K562 (cell line): Measurements from ENCODE around the gene GPD1L. TPM values are rescaled to one million over a fixed set of nuclear protein-coding genes. Genes with fewer than 3 reads are reported as not detected.

Experiments
- ATAC-seq: fragments of 200-7000 bp; cut with Tn5 transposase; 3 replicates; pipeline ENCODE4 v1.9.1; 2020; ENCODE audit warnings: moderate library complexity
- BruUV-seq: library from RNA; stranded (reverse); fragments of 400-500 nt; replicated peaks from 2 replicates; lab custom pipeline; 2021; lab: Mats Ljungman, UMichigan
- CTCF ChIA-PET: fragments of 300-600 bp; formaldehyde crosslinking; extraction: SDS; loops from one replicate; lab custom pipeline; 2021; ENCODE audit warnings: low intra/inter-chr PET ratio; lab: Yijun Ruan, JAX
- POLR2A ChIA-PET: fragments of 300-600, 350-650 bp; sonication (Branson Sonifier 250); formaldehyde crosslinking; extraction: SDS; loops from one replicate; lab custom pipeline; 2021; ENCODE audit warnings: antibody characterized with exemption, inconsistent platforms; lab: Yijun Ruan, JAX
- DNase-seq, 4 experiments: peaks; one replicate each; pipeline versions ENCODE4 v3.0.0 to v3.0.0-alpha.2; 2011 to 2018; ENCODE audit warnings: low spot score in 3 of 4, mixed read lengths in 3 of 4; ENCODE audit errors: extremely low read depth in 1 of 4
- FAIRE-seq: peaks from 2 replicates; lab custom pipeline; 2011; peaks lifted over from hg19 to GRCh38; lab: Jason Lieb, UNC
- H2AFZ ChIP-seq: 2 replicates; pipeline ENCODE4 v1.6.0; 2011; ENCODE audit warnings: low read depth, low read length, control low read depth, inconsistent platforms
- H3K27ac ChIP-seq: fragments of 200-600 bp; 3 replicates; pipeline ENCODE4 v1.8.0; 2011; ENCODE audit warnings: low read depth, mild to moderate bottlenecking, control low read depth, inconsistent platforms, low read length, moderate library complexity, mixed read lengths; ENCODE audit errors: extremely low read depth
- H3K27me3 ChIP-seq, 2 experiments: fragments of 300-600 bp in 1 of 2; 2 replicates in 1 of 2; 3 replicates in 1 of 2; pipeline versions ENCODE4 v1.6.0 to v1.8.0; 2011; ENCODE audit warnings: inconsistent platforms in 2 of 2, low read length in 2 of 2, mild to moderate bottlenecking in 1 of 2, mixed read lengths in 1 of 2, moderate library complexity in 1 of 2; ENCODE audit not compliant: control insufficient read depth in 2 of 2, insufficient read depth in 2 of 2
- H3K36me3 ChIP-seq: fragments of 300-600 bp; 3 replicates; pipeline ENCODE4 v1.8.0; 2011; ENCODE audit warnings: mild to moderate bottlenecking, low read length, inconsistent platforms; ENCODE audit not compliant: control insufficient read depth, insufficient read depth
- H3K4me1 ChIP-seq, 2 experiments: fragments of 200-600 bp in 1 of 2; replicated peaks in 1 of 2; 2 replicates in 1 of 2; 3 replicates in 1 of 2; pipeline versions ENCODE4 v1.5.1 to v1.8.0; 2011; ENCODE audit warnings: inconsistent platforms in 2 of 2, low read length in 2 of 2, mild to moderate bottlenecking in 1 of 2, mixed read lengths in 1 of 2, moderate library complexity in 1 of 2; ENCODE audit not compliant: control insufficient read depth in 2 of 2, insufficient read depth in 2 of 2
- H3K4me2 ChIP-seq: 2 replicates; pipeline ENCODE4 v1.6.1; 2011; ENCODE audit warnings: low read length, control low read depth, inconsistent platforms, mixed read lengths; ENCODE audit not compliant: insufficient read depth
- H3K4me3 ChIP-seq: fragments of 200-600 bp; sonication (generic), shearing (Covaris generic); 2 replicates; pipeline ENCODE4 v1.5.1; 2016; ENCODE audit warnings: control low read depth, inconsistent platforms
- H3K79me2 ChIP-seq: fragments of 200-600 bp; 3 replicates; pipeline ENCODE4 v1.8.0; 2011; ENCODE audit warnings: low read length, inconsistent platforms; ENCODE audit not compliant: control insufficient read depth, insufficient read depth
- H3K9ac ChIP-seq, 2 experiments: 2 replicates each; pipeline versions ENCODE4 v1.6.0 to v1.6.1; 2011; ENCODE audit warnings: low read depth in 2 of 2, low read length in 2 of 2, control low read depth in 1 of 2, inconsistent platforms in 1 of 2, mild to moderate bottlenecking in 1 of 2, mixed read lengths in 1 of 2; ENCODE audit not compliant: insufficient read depth in 1 of 2
- H3K9me1 ChIP-seq: one replicate; pipeline ENCODE4 v1.6.0; 2011; ENCODE audit warnings: inconsistent platforms, mild to moderate bottlenecking, low read length, moderate library complexity; ENCODE audit not compliant: control insufficient read depth, insufficient read depth
- H3K9me3 ChIP-seq: replicated peaks from 2 replicates; pipeline ENCODE4 v1.5.1; 2011; ENCODE audit warnings: low read depth, low read length, inconsistent platforms; ENCODE audit not compliant: control insufficient read depth, insufficient read depth
- H4K20me1 ChIP-seq: replicated peaks from 2 replicates; pipeline ENCODE4 v1.6.1; 2011; ENCODE audit warnings: low read length, inconsistent platforms, mixed read lengths; ENCODE audit not compliant: control insufficient read depth, insufficient read depth
- CREBBP ChIP-seq: IDR thresholded peaks from one replicate; pipeline ENCODE4 v1.6.1; 2012; ENCODE audit warnings: low read depth, mild to moderate bottlenecking, control low read depth, inconsistent platforms, low read length
- DACH1 ChIP-seq: fragments of 450-650 bp; IDR thresholded peaks from 2 replicates; pipeline ENCODE4 v1.6.1; 2018; ENCODE audit not compliant: partially characterized antibody
- ELF2 ChIP-seq: fragments of 250-450 bp; sonication (Bioruptor Pico); IDR thresholded peaks from 2 replicates; pipeline ENCODE4 v1.5.0; 2021; ENCODE audit warnings: mild to moderate bottlenecking
- SUPT5H ChIP-seq: fragments of 450-650 bp; IDR thresholded peaks from 2 replicates; pipeline ENCODE4 v1.6.1; 2016
- TAL1 ChIP-seq: fragments of 450-650 bp; IDR thresholded peaks from 2 replicates; pipeline ENCODE4 v1.6.1; 2016; ENCODE audit warnings: mild to moderate bottlenecking
- TARDBP ChIP-seq: fragments of 450-650 bp; IDR thresholded peaks from 2 replicates; pipeline ENCODE4 v1.6.1; 2016
- XRCC4 ChIP-seq: IDR thresholded peaks from one replicate; pipeline ENCODE4 v1.6.1; 2011; ENCODE audit not compliant: insufficient read depth, insufficient read length; ENCODE audit errors: extremely low read depth
- ZNF77 ChIP-seq: fragments of 250-450 bp; sonication (Bioruptor Pico); IDR thresholded peaks from 2 replicates; pipeline ENCODE4 v1.5.0; 2020
- whole genome bisulfite sequencing: fragments of 100-300 bp; shearing (Covaris generic); methylation state at CpG from one replicate; pipeline ENCODE4 v1.1.6; 2016; ENCODE audit warnings: low coverage, mixed read lengths; ENCODE audit not compliant: insufficient coverage; ENCODE audit errors: missing lambda C conversion rate; 5-methylcytosine and 5-hydroxymethylcytosine counted together
- in situ Hi-C: fragments of 300-500 bp; cut with MboI; formaldehyde crosslinking; loops from 4 replicates; pipeline ENCODE4 v1.15.0; 2018; ENCODE audit warnings: inconsistent platforms, mixed read lengths
- intact Hi-C: fragments of 100-400 bp; cut with micrococcal nuclease; formaldehyde crosslinking; loops from 2 replicates; pipeline ENCODE4 v1.14.2; 2022
- polyA plus RNA-seq, 8 experiments: library from polyadenylated mRNA; depleted of rRNA in 4 of 8; stranded (reverse) in 5 of 8; unstranded in 3 of 8; fragments of >200 nt; fragmentation: Nextera tagmentation in 2 of 8; fragmentation: Illumina TruSeq in 1 of 8; extraction: Ambion mirVana in 2 of 8; extraction: Trizol in 1 of 8; gene quantifications; 2 replicates each; pipeline versions ENCODE4 v1.2.1 to v1.2.3, GENCODE V29; 2011 to 2014; ENCODE audit warnings: inconsistent platforms in 1 of 8, missing spikeins in 1 of 8
- total RNA-seq, 7 experiments: library from RNA; depleted of rRNA in 6 of 7; stranded (reverse); fragments of >200 nt in 6 of 7; fragmentation: Illumina TruSeq in 2 of 7; extraction: Trizol in 2 of 7; gene quantifications; 2 replicates each; pipeline versions ENCODE4 v1.2.1 to v1.2.3, GENCODE V29; 2011 to 2021; ENCODE audit warnings: low replicate concordance in 1 of 7
- TF ChIP-seq, protein P1 (sequence below): fragments of 450-650 bp; formaldehyde crosslinking; conservative IDR thresholded peaks from 2 replicates; pipeline ENCODE4 v1.4.0; 2022; ENCODE audit warnings: mild to moderate bottlenecking, missing genetic modification characterization
- TF ChIP-seq, protein P2 (sequence below): fragments of 450-650 bp; IDR thresholded peaks from 2 replicates; pipeline ENCODE4 v1.6.1; 2016; ENCODE audit warnings: antibody characterized with exemption

The GPD1L gene
- total and polyA plus RNA-seq, 9 of the 15 experiments (the other 6 are each of a cell fraction or from before 2014, with no cell fraction given), result 1.6 to 17.3 (median 12.3) TPM

DNA sequence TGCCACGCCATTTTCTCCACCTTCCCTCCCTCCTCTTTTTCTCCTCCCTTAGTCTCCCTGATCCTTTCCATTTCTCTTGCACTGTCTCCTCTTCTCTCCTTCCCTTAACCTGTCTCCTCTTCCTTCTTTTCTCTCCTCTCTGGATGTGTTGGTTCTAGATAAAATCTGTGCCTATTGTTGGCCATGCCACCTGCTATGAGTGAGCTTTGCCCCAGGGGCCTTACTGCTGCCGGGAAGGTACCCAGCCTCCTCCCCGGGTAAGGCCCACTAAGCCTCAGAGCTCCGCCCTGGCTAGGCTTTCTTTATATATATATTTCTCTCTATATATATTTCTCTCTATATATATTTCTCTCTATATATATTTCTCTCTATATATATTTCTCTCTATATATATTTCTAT is 14.7 kb downstream of the GPD1L start:
- no peak for TF ChIP-seq XRCC4
- TF ChIP-seq ELF2, result no peak
- no peak for TF ChIP-seq TAL1
- TF ChIP-seq, protein P1, sequence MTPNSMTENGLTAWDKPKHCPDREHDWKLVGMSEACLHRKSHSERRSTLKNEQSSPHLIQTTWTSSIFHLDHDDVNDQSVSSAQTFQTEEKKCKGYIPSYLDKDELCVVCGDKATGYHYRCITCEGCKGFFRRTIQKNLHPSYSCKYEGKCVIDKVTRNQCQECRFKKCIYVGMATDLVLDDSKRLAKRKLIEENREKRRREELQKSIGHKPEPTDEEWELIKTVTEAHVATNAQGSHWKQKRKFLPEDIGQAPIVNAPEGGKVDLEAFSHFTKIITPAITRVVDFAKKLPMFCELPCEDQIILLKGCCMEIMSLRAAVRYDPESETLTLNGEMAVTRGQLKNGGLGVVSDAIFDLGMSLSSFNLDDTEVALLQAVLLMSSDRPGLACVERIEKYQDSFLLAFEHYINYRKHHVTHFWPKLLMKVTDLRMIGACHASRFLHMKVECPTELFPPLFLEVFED (CRISPR knock-in tag), result 0 out of 2 replicates have a peak, but pooled peaks have one; percentile 30
- TF ChIP-seq, all 486 proteins: peak for 1
- no peak for ATAC-seq
- 40% methylated on average over 4 of the region's 4 CpGs for WGBS
- H3K4me3 ChIP-seq, result no peak overlapping the region
- H3K4me2 ChIP-seq, result no peak overlapping the region
- no peak for FAIRE-seq
- H3K9me1 ChIP-seq, result no peaks in the 10 kb centered on the region
- H3K4me1 ChIP-seq, result no peaks in the 10 kb centered on the region
- no peak overlapping the region for H3K27ac ChIP-seq
- no peak overlapping the region for H2AFZ ChIP-seq
- CTCF ChIA-PET, result no interaction called here
- intact Hi-C loops (no loop called here), in situ Hi-C loops (no loop called here)
- H3K79me2 ChIP-seq, result no peaks in the 10 kb centered on the region
- H3K9me3 ChIP-seq, result no peaks in the 10 kb centered on the region
- 0 out of 5 replicates have a peak, but pooled peaks cover 0 to 4% of the 10 kb centered on the region in 2 experiments for H3K27me3 ChIP-seq
- no peaks in the 10 kb centered on the region for H3K36me3 ChIP-seq
- BruUV-seq, result no TSS peak
- H4K20me1 ChIP-seq, result peaks cover 4% of the 10 kb centered on the region; the same call in 1 of the 2 replicates
- POLR2A ChIA-PET, result interaction anchor here (0.7 to 1.5 kb wide), 4 partner anchors 9 to 14 kb away, joined by 3 to 4 read pairs (median 3); no protein-coding TSS in a partner anchor
- H3K9ac ChIP-seq, result no peak overlapping the region
- no peak for DNase-seq

DNA sequence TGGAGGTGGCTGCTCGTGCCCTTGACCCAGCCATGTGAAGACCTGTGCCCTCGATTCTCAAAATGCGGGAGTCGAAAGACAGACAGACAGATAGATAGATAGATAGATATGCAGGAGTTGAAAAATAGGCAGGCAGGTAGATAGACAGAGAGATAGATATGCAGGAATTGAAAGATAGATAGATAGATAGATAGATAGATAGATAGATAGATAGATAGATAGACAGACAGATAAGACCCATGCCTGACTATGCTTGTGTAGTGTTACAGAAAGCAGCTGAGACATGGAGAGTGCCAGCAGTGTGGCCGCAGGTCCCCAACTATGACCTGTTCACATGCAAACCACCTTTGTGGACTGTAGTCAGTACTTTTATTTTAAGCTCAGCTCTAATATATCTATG is 17.2 kb downstream of the GPD1L start:
- WGBS, result 48% methylated on average over 5 of the region's 5 CpGs
- Histone ChIP-seq H2AFZ (no peak overlapping the region), H3K79me2 (no peaks in the 10 kb centered on the region), H3K4me3 (no peak overlapping the region), H3K4me1 (no peaks in the 10 kb centered on the region), H3K27ac (no peak overlapping the region), H3K9me3 (no peaks in the 10 kb centered on the region), H3K36me3 (no peaks in the 10 kb centered on the region), H3K9me1 (no peaks in the 10 kb centered on the region), H3K27me3 (0 out of 5 replicates have a peak, but pooled peaks cover 0 to 4% of the 10 kb centered on the region in 2 experiments), H4K20me1 (peaks cover 4% of the 10 kb centered on the region), H3K4me2 (no peak overlapping the region), H3K9ac (no peak overlapping the region)
- BruUV-seq, result no TSS peak
- ATAC-seq (no peak), FAIRE-seq (no peak), DNase-seq (no peak)
- in situ Hi-C loops (no loop called here), intact Hi-C loops (no loop called here)
- CTCF ChIA-PET, result no interaction called here
- TF ChIP-seq ZNF77 (no peak), SUPT5H (no peak), CREBBP (no peak), TARDBP (no peak), DACH1 (peak; percentile 96)
- TF ChIP-seq, protein P2, sequence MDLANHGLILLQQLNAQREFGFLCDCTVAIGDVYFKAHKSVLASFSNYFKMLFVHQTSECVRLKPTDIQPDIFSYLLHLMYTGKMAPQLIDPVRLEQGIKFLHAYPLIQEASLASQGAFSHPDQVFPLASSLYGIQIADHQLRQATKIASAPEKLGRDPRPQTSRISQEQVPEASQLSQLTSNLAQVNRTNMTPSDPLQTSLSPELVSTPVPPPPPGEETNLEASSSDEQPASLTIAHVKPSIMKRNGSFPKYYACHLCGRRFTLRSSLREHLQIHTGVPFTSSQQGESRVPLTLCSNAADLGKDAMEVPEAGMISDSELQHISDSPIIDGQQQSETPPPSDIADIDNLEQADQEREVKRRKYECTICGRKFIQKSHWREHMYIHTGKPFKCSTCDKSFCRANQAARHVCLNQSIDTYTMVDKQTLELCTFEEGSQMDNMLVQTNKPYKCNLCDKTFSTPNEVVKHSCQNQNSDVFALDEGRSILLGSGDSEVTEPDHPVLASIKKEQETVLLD, result peak; percentile 24; the same call in 1 of the 2 replicates
- POLR2A ChIA-PET, result interaction anchor here (0.6 kb wide), 1 partner anchor 1078 kb away, joined by 3 read pairs; no protein-coding TSS in a partner anchor
